ENCODE data around the gene CPNE9.

DNA sequence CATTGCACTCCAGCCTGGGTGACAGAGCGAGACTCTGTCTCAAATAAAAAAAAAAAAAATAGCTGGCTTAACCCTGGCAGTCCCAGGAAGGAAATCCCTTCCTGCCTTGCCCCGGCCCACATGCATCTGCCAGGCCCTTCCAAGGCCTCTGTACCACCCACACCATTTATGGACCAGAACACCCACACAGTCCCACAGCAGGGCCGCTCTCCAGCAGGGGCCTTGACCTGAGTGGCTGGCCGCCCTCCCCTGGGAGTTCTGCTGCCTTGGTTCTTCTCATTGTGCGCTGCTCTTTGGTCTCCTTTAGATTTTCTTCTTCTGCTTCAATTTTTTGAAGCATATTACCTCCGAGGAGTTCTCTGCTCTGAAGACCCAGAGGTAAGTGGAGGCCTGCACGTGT, 16.1 kb upstream of the CPNE9 start:
- TF ChIP-seq, protein P1, sequence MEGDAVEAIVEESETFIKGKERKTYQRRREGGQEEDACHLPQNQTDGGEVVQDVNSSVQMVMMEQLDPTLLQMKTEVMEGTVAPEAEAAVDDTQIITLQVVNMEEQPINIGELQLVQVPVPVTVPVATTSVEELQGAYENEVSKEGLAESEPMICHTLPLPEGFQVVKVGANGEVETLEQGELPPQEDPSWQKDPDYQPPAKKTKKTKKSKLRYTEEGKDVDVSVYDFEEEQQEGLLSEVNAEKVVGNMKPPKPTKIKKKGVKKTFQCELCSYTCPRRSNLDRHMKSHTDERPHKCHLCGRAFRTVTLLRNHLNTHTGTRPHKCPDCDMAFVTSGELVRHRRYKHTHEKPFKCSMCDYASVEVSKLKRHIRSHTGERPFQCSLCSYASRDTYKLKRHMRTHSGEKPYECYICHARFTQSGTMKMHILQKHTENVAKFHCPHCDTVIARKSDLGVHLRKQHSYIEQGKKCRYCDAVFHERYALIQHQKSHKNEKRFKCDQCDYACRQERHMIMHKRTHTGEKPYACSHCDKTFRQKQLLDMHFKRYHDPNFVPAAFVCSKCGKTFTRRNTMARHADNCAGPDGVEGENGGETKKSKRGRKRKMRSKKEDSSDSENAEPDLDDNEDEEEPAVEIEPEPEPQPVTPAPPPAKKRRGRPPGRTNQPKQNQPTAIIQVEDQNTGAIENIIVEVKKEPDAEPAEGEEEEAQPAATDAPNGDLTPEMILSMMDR (IDR thresholded peaks at IDR 0.05; ENCODE audit: insufficient read depth, low read depth, low read length): no peak
- no peak for TF ChIP-seq EZH2 (IDR thresholded peaks at IDR 0.05; ENCODE audit: insufficient read depth, low read length)
